GM11168 (cell line): ENCODE data around the gene SHANK3.
"Not testable (repeated sequence)": the region's sequence is repeated elsewhere in the genome, so short reads cannot be mapped to it uniquely, and the experiment has no call there.

Experiments
- in situ Hi-C: fragments of 300-500 bp; cut with MboI; formaldehyde crosslinking; loops from one replicate; pipeline ENCODE4 v1.12.0; 2022; ENCODE audit warnings: low sequenced_read_pairs; ENCODE audit not compliant: unreplicated experiment

Gene SHANK3

GRCh38 chr22:50672471-50673230 is at the start of gene SHANK3:
TSS of gene SHANK3 (plus strand) at chr22:50672823.
- in situ Hi-C loops: no loop called here

GRCh38 chr22:50624347-50625130 is 48.1 kb upstream of the SHANK3 start:
- in situ Hi-C loops: loop anchor here (5.0 kb wide), 1 partner anchor 112 kb away; no protein-coding TSS in a partner anchor

- in situ Hi-C loops: no loop called here
Measured at GRCh38 chr22:50625131-50625567, 47.5 kb upstream of the SHANK3 start.

GRCh38 chr22:50625568-50626313 is 46.9 kb upstream of the SHANK3 start:
- in situ Hi-C loops: no loop called here

GRCh38 chr22:50626314-50626849 is 46.2 kb upstream of the SHANK3 start:
- in situ Hi-C loops: no loop called here

- in situ Hi-C loops: no loop called here
Measured at GRCh38 chr22:50626850-50627641, 45.6 kb upstream of the SHANK3 start.

- in situ Hi-C loops: no loop called here
Measured at GRCh38 chr22:50627642-50628542, 44.7 kb upstream of the SHANK3 start, which contains the start of gene ARSA. TSS of gene ARSA (minus strand) at chr22:50628152. CDS start at chr22:50627779, 373 bp downstream.

GRCh38 chr22:50628543-50629134 is 44.0 kb upstream of the SHANK3 start:
- in situ Hi-C loops: no loop called here

- in situ Hi-C loops: no loop called here
Measured at GRCh38 chr22:50630376-50630775, 42.2 kb upstream of the SHANK3 start.

GRCh38 chr22:50633086-50633485 is 39.5 kb upstream of the SHANK3 start:
- in situ Hi-C loops: no loop called here

- in situ Hi-C loops: no loop called here
Measured at GRCh38 chr22:50633771-50634170, 38.9 kb upstream of the SHANK3 start.

GRCh38 chr22:50635591-50635990 is 37.0 kb upstream of the SHANK3 start:
- in situ Hi-C loops: no loop called here

GRCh38 chr22:50640296-50640695 is 32.3 kb upstream of the SHANK3 start:
- in situ Hi-C loops: not testable (repeated sequence)

GRCh38 chr22:50640857-50641647 is 31.6 kb upstream of the SHANK3 start:
- in situ Hi-C loops: no loop called here

- in situ Hi-C loops: no loop called here
Measured at GRCh38 chr22:50641696-50642607, 30.7 kb upstream of the SHANK3 start.

- in situ Hi-C loops: not testable (repeated sequence)
Measured at GRCh38 chr22:50643021-50643820, 29.4 kb upstream of the SHANK3 start.
